Raji (cell line): ENCODE measurements around the gene SDSL.

Experiments used
- POLR2A ChIP-seq: IDR thresholded peaks from 2 replicates; pipeline ENCODE4 v1.6.1; 2011; ENCODE audit warnings: low read depth, low read length, control low read depth; ENCODE audit not compliant: insufficient read depth

The SDSL gene

GRCh38 chr12:113443030-113443539 lies 20.9 kb downstream of the SDSL start:
- no peak for TF ChIP-seq POLR2A

GRCh38 chr12:113445544-113446171 lies 23.5 kb downstream of the SDSL start:
- no peak for TF ChIP-seq POLR2A

- TF ChIP-seq POLR2A = no peak
Measured at GRCh38 chr12:113448873-113449272, 26.7 kb downstream of the SDSL start.

GRCh38 chr12:113449299-113449698 lies 27.1 kb downstream of the SDSL start:
- no peak for TF ChIP-seq POLR2A

- no peak for TF ChIP-seq POLR2A
Measured at GRCh38 chr12:113449839-113450238, 27.7 kb downstream of the SDSL start.

- no peak for TF ChIP-seq POLR2A
Measured at GRCh38 chr12:113452458-113452857, 30.3 kb downstream of the SDSL start.

GRCh38 chr12:113453330-113453729 lies 31.1 kb downstream of the SDSL start:
- no peak for TF ChIP-seq POLR2A

- TF ChIP-seq POLR2A = no peak
Measured at GRCh38 chr12:113456199-113456598, 34.0 kb downstream of the SDSL start.

GRCh38 chr12:113456761-113457160 lies 34.6 kb downstream of the SDSL start:
- TF ChIP-seq POLR2A = no peak

- TF ChIP-seq POLR2A = no peak
Measured at GRCh38 chr12:113457185-113457584, 35.0 kb downstream of the SDSL start.

- no peak for TF ChIP-seq POLR2A
Measured at GRCh38 chr12:113457710-113458109, 35.5 kb downstream of the SDSL start.

GRCh38 chr12:113459981-113460380 lies 37.8 kb downstream of the SDSL start:
- no peak for TF ChIP-seq POLR2A

GRCh38 chr12:113461666-113462065 lies 39.5 kb downstream of the SDSL start:
- TF ChIP-seq POLR2A = no peak

- no peak for TF ChIP-seq POLR2A
Measured at GRCh38 chr12:113462117-113462774, 40.1 kb downstream of the SDSL start.

GRCh38 chr12:113462998-113463745 lies 41.0 kb downstream of the SDSL start:
- no peak for TF ChIP-seq POLR2A
